Fibroblast of skin of scalp (primary cell): ENCODE results near the gene PACS1.
A peak's percentile ranks its signal among the peaks of the same experiment; 100 is the strongest.

ENCODE experiments used
- DNase-seq: peaks from one replicate; pipeline ENCODE4 v3.0.0-alpha.2; 2013

PACS1 gene

DNA sequence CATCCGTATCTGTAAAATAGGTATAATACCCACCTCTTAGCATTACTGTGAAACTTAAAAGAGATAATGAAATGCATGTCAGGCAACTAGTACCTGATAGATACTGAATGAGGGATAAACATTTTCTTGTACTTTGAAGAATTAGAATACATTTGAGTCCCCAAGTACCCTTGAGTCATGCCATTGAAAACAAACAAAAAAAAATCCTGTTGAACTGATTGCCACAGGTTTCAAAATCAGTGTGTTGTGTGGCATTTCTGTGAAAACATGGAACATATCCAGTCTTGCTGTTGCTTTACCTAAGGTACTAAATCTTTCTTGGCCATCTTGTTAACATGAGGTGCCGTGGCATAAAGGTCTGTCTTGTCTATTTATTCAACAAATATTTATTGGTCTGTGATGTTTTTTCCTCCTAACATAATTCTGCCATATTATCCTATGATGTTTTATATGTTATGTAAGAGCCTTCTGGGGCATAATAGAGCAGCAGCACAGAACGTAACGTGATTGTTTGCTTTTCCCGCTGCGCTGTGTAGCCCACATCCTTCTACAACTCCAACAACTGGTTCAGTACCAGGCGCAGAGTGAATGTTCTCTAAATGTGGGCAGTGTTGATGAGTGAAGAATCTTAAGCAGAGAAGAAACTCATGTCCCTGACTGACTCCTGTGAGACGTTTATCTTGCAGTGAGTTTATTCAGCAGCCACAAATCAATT is 119.1 kb downstream of the PACS1 start:
- no peak for DNase-seq

DNA sequence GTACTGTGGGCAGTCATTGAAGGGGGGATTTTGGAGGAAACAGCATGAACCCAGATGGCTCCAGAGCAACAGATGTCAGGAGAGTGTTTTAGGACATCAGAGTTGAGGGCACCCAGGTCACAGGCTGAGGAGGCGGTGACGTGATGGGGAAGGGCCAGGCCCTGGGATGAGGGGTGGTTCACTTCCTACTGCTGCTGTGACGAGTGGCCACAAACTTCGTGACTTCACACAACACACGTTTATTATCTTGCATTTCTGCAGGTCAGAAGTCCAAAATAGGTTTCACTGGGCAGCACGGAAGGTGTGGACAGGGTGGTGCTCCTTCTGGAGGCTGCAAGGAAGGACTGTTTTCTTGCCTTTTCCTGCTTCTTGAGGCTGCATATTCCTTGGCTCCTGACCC is 120.7 kb downstream of the PACS1 start:
- DNase-seq = no peak

GRCh38 chr11:66192181-66192863 is 122.2 kb downstream of the PACS1 start:
- DNase-seq = peak; percentile 25

GRCh38 chr11:66194391-66194790 is 124.3 kb downstream of the PACS1 start:
- DNase-seq = no peak

DNA sequence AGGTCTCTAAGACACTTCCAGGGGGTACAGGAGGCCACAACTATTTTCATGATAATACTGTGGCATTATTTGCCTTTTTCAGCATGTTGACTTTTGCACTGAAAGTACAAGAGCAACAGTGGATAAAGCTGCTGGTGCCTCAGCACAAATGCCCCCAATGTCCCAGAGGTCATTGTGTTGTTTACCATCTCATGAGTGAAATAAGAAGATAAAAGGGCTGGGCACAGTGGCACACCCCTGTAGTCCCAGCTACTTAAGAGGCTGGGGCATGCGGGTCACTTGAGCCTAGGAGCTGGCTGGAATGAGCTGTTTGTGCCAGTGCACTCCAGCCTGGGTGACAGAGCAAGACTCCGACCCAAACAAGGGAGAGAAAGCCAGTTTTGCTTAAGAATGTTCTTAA is 125.8 kb downstream of the PACS1 start:
- DNase-seq = no peak

DNA sequence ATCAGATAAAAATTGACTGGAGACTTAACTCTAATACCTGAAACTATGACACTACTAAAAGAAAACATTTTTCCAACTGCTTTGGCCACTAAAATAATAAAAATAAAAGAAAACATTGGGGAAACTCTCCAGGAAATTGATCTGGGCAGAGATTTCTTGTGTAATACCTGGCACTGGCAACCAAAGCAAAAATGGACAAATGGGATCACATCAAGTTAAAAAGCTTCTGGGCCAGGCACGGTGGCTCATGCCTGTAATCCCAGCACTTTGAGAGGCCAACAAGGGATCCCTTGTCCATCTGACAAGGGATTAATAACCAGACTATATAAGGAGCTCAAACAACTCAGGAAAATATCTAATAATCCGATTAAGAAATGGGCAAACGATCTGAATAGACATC is 133.8 kb downstream of the PACS1 start:
- no peak for DNase-seq

DNA sequence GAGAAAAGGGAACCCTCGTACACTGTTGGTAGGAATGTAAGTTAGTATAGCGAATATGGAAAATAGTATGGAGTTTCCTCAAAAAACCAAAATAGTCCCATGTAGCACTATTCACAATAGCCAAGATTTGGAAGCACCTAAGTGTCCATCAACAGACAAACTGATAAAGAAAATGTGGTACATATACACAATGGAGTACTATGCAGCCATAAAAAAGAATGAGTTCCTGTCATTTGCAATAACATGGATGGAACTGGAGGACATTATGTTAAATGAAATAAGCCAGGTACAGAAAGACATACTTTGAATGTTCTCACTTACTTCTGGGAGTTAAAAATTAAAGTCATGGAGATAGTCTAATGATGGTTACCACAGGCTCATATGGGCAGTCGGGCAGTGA is 134.3 kb downstream of the PACS1 start:
- DNase-seq = no peak

GRCh38 chr11:66207816-66208215 is 137.7 kb downstream of the PACS1 start:
- no peak for DNase-seq

DNA sequence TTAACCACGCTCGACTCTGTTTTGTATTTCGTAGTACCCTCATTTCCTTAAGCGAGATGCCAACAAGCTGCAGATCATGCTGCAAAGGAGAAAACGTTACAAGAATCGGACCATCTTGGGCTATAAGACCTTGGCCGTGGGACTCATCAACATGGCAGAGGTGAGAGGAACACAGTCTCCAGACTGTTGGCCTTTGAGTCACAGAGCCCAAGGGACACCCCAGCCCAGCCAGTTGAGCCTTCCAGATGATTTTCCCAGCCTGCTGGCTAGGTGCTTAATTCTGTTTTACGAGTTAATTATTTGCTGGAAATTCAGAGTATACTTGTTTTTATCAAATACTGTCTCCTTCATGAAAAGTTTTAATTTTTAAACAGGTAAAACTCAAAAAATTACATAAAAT is 141.0 kb downstream of the PACS1 start:
- no peak for DNase-seq

DNA sequence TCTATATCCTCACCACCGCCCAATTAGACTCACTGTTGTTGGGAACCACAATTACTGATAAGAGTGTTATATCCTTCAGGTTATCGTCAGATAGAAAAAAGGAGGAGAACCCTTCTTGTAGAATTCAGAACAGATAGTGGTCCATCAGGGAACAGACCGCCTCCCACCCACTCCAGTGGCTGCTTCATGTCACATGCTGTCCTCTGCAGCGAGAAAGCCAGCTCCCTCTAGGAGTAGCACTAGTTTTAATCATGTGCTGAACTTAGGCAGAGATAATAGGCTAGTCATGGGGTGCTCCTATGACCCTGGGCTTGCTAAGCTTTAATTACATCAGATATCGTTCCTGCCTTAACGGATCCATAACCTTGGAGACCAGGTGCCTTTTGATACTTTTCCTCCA is 146.8 kb downstream of the PACS1 start:
- DNase-seq = no peak

DNA sequence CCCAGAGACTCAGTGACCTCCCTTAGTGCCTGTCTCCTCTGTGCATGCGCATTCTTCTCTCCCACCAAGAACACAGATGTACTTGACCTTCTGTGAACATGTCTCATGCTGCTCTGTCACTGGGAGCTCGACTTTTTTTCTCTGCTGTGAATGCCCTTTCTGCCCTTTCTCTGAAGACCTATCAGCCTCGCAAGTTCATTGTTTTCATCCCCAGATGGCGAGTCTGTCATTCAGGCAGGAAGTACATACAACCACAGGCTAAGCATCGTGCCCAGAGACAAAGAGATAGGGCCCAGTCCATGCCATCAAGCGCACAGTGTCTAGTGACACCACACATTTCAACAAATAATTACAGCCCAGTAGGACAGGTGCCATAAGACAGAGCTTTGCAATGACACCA is 148.0 kb downstream of the PACS1 start:
- DNase-seq = no peak

DNA sequence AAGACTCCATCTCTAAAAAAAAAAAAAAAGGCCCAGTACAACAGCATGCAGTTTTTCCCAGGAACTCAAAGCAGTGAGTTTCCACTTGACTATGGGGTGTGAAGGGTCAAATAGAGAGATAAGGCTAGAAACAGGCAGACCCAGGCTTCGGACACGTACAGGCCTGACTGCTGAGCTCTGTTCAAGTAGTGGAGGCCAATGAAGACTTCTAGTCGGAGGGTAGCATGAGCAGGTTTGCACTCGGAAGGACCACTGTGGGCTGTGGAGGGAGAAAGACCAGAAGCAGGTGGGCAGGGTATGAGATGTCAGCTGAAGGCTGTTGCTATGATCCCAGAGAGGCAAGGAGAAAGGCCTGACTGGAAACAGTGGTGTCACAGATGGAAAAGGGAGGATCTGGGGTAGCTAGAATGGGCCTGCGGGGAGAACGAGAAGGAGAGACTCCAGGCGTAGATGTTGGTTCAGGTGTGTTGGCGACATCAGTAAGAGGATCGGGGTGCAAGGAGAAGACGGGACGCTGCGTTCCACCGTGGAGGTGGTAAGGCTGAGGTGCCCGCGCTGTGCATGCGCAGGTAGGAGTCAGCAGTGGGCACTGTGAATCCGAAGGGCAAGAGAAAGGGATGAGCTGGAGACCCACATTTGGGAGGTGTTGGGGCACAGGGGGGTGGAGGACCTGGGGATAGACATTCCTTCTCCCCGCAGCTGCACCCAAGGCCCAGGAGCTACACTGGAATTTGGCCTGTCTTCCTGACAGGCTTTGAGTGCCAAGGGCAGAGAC is 149.0 kb downstream of the PACS1 start:
- DNase-seq = no peak

DNA sequence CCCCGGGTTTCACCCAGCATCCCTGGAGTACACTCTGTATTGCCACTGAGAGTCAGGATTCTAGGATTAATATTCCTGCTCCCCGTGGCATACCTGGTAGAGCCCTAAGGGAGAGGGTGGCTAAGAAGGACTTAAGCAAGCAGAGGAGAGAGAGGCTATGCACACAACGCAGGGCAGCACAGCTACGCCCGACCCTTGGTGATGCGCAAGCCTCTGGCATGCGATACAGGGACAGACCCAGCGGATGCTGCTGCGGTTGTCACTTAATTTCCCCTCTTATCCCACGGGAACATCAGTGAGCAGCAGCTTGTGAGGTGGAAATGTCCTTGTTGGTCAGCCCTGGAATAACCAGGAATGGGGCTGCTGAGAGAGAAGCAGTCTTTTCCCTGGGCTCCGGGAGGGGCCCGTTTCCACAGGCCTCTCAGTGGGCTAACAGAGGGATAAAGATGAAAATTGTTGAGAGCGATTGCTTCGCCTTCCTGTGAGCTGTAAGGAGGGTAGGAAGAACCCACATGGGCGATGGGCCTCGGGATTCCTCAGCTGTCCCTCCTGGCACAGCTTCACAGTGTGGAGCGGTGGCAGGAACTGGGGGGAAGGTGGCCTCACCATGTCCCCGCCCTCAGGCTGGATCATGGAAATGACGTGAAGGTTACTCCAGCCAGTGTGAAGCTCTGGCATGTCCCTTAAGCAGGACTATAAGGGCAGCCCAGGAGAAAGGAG is 149.9 kb downstream of the PACS1 start:
- DNase-seq = no peak

GRCh38 chr11:66220566-66220935 is 150.5 kb downstream of the PACS1 start:
- no peak for DNase-seq

GRCh38 chr11:66221012-66221411 is 150.9 kb downstream of the PACS1 start:
- DNase-seq = no peak

- DNase-seq = peak; percentile 22
These were observed 151.7 kb downstream of the PACS1 start for GRCh38 chr11:66221726-66222236.

GRCh38 chr11:66222358-66223149 is 152.5 kb downstream of the PACS1 start:
- DNase-seq = peak; percentile 89

GRCh38 chr11:66224226-66224855 is 154.3 kb downstream of the PACS1 start:
- DNase-seq = no peak

GRCh38 chr11:66225066-66225465 is 155.0 kb downstream of the PACS1 start:
- DNase-seq = no peak

- DNase-seq = no peak
These were observed 156.0 kb downstream of the PACS1 start for GRCh38 chr11:66226101-66226500.

- no peak for DNase-seq
These were observed 157.6 kb downstream of the PACS1 start for GRCh38 chr11:66227700-66228099.
